ENCODE data around the gene PPDPF. TPM values are rescaled to one million over a fixed set of nuclear protein-coding genes. Genes with fewer than 3 reads are reported as not detected.

The PPDPF gene
- total RNA-seq, 1 experiment from 2014 or later: 245 TPM

- Histone ChIP-seq H3K4me1 (ENCODE audit: insufficient read depth, low read length) (peaks cover 14% of the 10 kb centered on the region), H3K27me3 (ENCODE audit: low read length) (no peaks in the 10 kb centered on the region), H3K36me3 (ENCODE audit: low read depth, low read length) (peaks cover under 1% of the 10 kb centered on the region; the same call in 1 of the 2 replicates), H3K9me2 (replicated peaks; ENCODE audit: low read length) (no peaks in the 10 kb centered on the region), H3F3A (ENCODE audit: low read length, unreplicated experiment) (no peaks in the 10 kb centered on the region), H3K9me3 (ENCODE audit: low read length) (no peaks in the 10 kb centered on the region), H3K4me2 (ENCODE audit: low read length) (no peak overlapping the region), H3K4me3 (ENCODE audit: low read length) (no peak overlapping the region), H3K27ac (ENCODE audit: low read length) (no peak overlapping the region), H3K79me2 (ENCODE audit: low read length) (peaks cover 21% of the 10 kb centered on the region), H3K9ac (ENCODE audit: low read length) (no peak overlapping the region), H2AFZ (ENCODE audit: low read length) (no peak overlapping the region), H4K20me1 (ENCODE audit: low read length) (no peaks in the 10 kb centered on the region; the same call in 1 of the 2 replicates)
- intact Hi-C loops (cut with micrococcal nuclease): no loop called here
- BruUV-seq (replicated peaks): no TSS peak
- ChIA-PET CTCF (interaction anchor here (0.6 kb wide), 1 partner anchor 440 kb away, joined by 3 read pairs; no protein-coding TSS in a partner anchor), POLR2A (ENCODE audit: unreplicated experiment) (no interaction called here)
- DNase-seq (no peak), ATAC-seq (no peak)
- TF ChIP-seq CTCF (conservative IDR thresholded peaks at IDR 0.05; ENCODE audit: low read depth, low read length) (no peak), EZH2 (IDR thresholded peaks at IDR 0.05; ENCODE audit: low read length, unreplicated experiment) (no peak), EZH2phosphoT487 (IDR thresholded peaks at IDR 0.05; ENCODE audit: borderline replicate concordance, low read length) (no peak)
Measured at GRCh38 chr20:63500902-63501817, 19.4 kb upstream of the PPDPF start.

GRCh38 chr20:63501818-63502670 lies 18.5 kb upstream of the PPDPF start:
- Histone ChIP-seq H3K4me3 (ENCODE audit: low read length) (no peak overlapping the region), H3K36me3 (ENCODE audit: low read depth, low read length) (no peaks in the 10 kb centered on the region), H3K4me2 (ENCODE audit: low read length) (no peak overlapping the region), H3K4me1 (ENCODE audit: insufficient read depth, low read length) (peaks cover 9% of the 10 kb centered on the region), H3K9me2 (replicated peaks; ENCODE audit: low read length) (no peaks in the 10 kb centered on the region), H2AFZ (ENCODE audit: low read length) (no peak overlapping the region), H3K9me3 (ENCODE audit: low read length) (no peaks in the 10 kb centered on the region), H3K27me3 (ENCODE audit: low read length) (no peaks in the 10 kb centered on the region), H3K27ac (ENCODE audit: low read length) (no peak overlapping the region), H4K20me1 (ENCODE audit: low read length) (no peaks in the 10 kb centered on the region), H3F3A (ENCODE audit: low read length, unreplicated experiment) (no peaks in the 10 kb centered on the region), H3K79me2 (ENCODE audit: low read length) (peaks cover 14% of the 10 kb centered on the region), H3K9ac (ENCODE audit: low read length) (no peak overlapping the region)
- BruUV-seq (replicated peaks): no TSS peak
- no peak for ATAC-seq
- DNase-seq: no peak
- ChIA-PET CTCF (no interaction called here), POLR2A (ENCODE audit: unreplicated experiment) (no interaction called here)
- no peak for TF ChIP-seq CTCF (conservative IDR thresholded peaks at IDR 0.05; ENCODE audit: low read depth, low read length)
- TF ChIP-seq EZH2 (IDR thresholded peaks at IDR 0.05; ENCODE audit: low read length, unreplicated experiment): no peak
- no peak for TF ChIP-seq EZH2phosphoT487 (IDR thresholded peaks at IDR 0.05; ENCODE audit: borderline replicate concordance, low read length)
- intact Hi-C loops (cut with micrococcal nuclease): no loop called here
